ENCODE data around the gene DNAJC4. TPM values are rescaled to one million over a fixed set of nuclear protein-coding genes. Genes with fewer than 3 reads are reported as not detected.

Gene DNAJC4
- total RNA-seq, 1 experiment from 2014 or later: 57.1 TPM

GRCh38 chr11:64276653-64277431 lies 46.5 kb downstream of the DNAJC4 start:
- no peak for TF ChIP-seq EZH2 (IDR thresholded peaks at IDR 0.05; ENCODE audit: low read depth)
- TF ChIP-seq, protein P1, sequence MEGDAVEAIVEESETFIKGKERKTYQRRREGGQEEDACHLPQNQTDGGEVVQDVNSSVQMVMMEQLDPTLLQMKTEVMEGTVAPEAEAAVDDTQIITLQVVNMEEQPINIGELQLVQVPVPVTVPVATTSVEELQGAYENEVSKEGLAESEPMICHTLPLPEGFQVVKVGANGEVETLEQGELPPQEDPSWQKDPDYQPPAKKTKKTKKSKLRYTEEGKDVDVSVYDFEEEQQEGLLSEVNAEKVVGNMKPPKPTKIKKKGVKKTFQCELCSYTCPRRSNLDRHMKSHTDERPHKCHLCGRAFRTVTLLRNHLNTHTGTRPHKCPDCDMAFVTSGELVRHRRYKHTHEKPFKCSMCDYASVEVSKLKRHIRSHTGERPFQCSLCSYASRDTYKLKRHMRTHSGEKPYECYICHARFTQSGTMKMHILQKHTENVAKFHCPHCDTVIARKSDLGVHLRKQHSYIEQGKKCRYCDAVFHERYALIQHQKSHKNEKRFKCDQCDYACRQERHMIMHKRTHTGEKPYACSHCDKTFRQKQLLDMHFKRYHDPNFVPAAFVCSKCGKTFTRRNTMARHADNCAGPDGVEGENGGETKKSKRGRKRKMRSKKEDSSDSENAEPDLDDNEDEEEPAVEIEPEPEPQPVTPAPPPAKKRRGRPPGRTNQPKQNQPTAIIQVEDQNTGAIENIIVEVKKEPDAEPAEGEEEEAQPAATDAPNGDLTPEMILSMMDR (conservative IDR thresholded peaks at IDR 0.05): no peak
- peaks cover 21% of the 10 kb centered on the region for H3K79me2 ChIP-seq (ENCODE audit: low read depth)
- peak overlapping the region; percentile 41 for H3K4me2 ChIP-seq
- CTCF ChIA-PET: interaction anchor here (0.6 to 1.6 kb wide), 8 partner anchors 9 to 373 kb away, joined by 3 to 14 read pairs (median 8); partner anchors contain the start of gene PRDX5
- H3K36me3 ChIP-seq (ENCODE audit: low read depth): no peaks in the 10 kb centered on the region
- H2AFZ ChIP-seq: no peak overlapping the region
- H3K4me3 ChIP-seq: no peak overlapping the region
- no TSS peak for BruUV-seq (replicated peaks)
- intact Hi-C loops (cut with micrococcal nuclease; ENCODE audit: unreplicated experiment): loop anchor here (2.0 kb wide), 3 partner anchors 42 to 82 kb away; partner anchors contain the start of genes RPS6KA4 and VEGFB
- no peaks in the 10 kb centered on the region for H3K27me3 ChIP-seq (ENCODE audit: insufficient read depth, low read depth)
- POLR2A ChIA-PET (ENCODE audit: unreplicated experiment): interaction anchor here (0.6 to 1.0 kb wide), 3 partner anchors 26 to 78 kb away, joined by 3 to 7 read pairs (median 4); partner anchors contain the start of genes PRDX5 and TRMT112
- no peaks in the 10 kb centered on the region for H4K20me1 ChIP-seq (ENCODE audit: insufficient read depth)
- no peaks in the 10 kb centered on the region for H3K9me2 ChIP-seq (ENCODE audit: insufficient read depth)
- peaks cover 28% of the 10 kb centered on the region for H3K4me1 ChIP-seq (replicated peaks; ENCODE audit: insufficient read depth)
- DNase-seq: peak; percentile 85 to 97
- peak overlapping the region; percentile 41 for H3K27ac ChIP-seq
- H3K9me3 ChIP-seq (ENCODE audit: insufficient read depth, low read depth): no peaks in the 10 kb centered on the region
- H3F3A ChIP-seq (ENCODE audit: insufficient read depth, low read depth): peaks cover 43% of the 10 kb centered on the region

DNA sequence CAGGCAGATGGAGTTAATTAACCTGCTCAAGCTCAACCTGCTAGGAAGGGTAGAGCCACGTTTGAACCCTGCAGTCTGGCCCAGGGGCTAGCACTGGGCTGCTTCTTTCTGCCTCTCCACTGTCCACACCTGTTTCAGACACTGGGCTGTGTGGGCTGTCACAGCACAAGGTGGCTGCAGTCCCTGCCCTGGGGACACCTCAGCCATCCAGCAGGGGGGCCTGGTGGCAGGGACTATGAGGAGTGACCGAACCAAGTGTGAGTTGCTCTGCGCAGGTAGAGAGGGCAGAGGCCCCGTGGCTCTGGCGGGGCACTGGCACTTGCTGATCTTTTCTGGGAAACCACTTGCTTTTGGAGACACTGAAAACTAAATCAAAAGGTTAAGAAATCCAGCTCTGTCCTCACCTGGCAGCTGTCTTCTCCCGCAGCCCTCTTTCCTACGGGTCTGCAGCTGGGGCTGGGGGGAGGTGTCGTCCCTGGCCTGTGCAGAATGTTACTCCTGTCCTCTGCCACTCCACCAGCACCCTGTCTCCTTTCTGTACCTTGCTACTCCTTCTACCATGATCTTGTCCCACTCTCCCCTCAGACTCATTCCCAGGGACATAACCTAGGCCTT lies 48.3 kb downstream of the DNAJC4 start:
- no peaks in the 10 kb centered on the region for H3K9me3 ChIP-seq (ENCODE audit: insufficient read depth, low read depth)
- H3K79me2 ChIP-seq (ENCODE audit: low read depth): peaks cover 10% of the 10 kb centered on the region
- no peaks in the 10 kb centered on the region for H3K36me3 ChIP-seq (ENCODE audit: low read depth)
- H3K4me3 ChIP-seq: no peak overlapping the region
- DNase-seq: peak in 1 of 2 experiments; percentile 34
- H2AFZ ChIP-seq: no peak overlapping the region
- H4K20me1 ChIP-seq (ENCODE audit: insufficient read depth): no peaks in the 10 kb centered on the region
- H3K27me3 ChIP-seq (ENCODE audit: insufficient read depth, low read depth): no peaks in the 10 kb centered on the region
- H3K4me1 ChIP-seq (replicated peaks; ENCODE audit: insufficient read depth): peaks cover 23% of the 10 kb centered on the region
- intact Hi-C loops (cut with micrococcal nuclease; ENCODE audit: unreplicated experiment): no loop called here
- no peak overlapping the region for H3K4me2 ChIP-seq
- POLR2A ChIA-PET (ENCODE audit: unreplicated experiment): interaction anchor here (1.1 kb wide), 1 partner anchor 33 kb away, joined by 4 read pairs; no protein-coding TSS in a partner anchor
- TF ChIP-seq EZH2 (IDR thresholded peaks at IDR 0.05; ENCODE audit: low read depth): no peak
- TF ChIP-seq, protein P1 (conservative IDR thresholded peaks at IDR 0.05): no peak
- no peak overlapping the region for H3K27ac ChIP-seq
- CTCF ChIA-PET: interaction anchor here (1.9 kb wide), 1 partner anchor 77 kb away, joined by 4 read pairs; no protein-coding TSS in a partner anchor
- BruUV-seq (replicated peaks): no TSS peak
- H3F3A ChIP-seq (ENCODE audit: insufficient read depth, low read depth): peaks cover 39% of the 10 kb centered on the region
- no peaks in the 10 kb centered on the region for H3K9me2 ChIP-seq (ENCODE audit: insufficient read depth)

DNA sequence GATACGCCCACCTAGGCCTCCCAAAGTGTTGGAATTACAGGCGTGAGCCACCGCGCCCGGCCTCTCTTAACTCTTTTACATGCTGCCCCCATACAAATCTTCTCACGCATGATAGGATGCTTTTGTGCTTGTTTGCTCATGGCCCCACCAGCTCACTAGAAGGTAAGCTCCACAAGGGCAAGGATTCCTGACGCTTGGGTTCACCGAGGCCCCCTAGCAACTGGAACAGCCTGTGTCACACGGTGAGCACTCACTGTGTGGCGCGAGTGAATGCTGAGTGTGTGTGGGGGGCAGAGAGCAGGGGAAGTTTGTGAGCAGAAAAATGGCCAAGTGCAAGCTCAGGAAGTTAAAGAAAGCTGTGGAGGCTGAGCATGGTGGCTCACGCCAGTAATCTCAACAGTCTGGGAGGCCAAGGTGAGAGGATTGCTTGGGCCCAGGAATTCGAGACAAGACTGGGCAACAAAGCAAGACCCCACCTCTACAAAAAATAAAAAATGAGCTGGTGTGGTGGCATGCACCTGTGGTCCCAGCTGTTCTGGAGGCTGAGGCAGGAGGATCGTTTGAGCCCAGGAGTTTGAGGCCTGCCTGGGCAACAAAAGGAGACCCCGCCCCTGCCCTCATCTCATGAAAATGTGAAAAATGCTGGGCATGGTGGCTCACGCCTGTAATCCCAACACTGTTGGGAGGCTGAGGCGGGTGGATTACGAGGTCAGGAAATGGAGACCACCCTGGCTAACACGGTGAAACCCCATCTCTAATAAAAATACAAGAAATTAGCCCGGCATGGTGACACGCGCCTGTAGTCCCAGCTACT lies 51.8 kb downstream of the DNAJC4 start:
- no peaks in the 10 kb centered on the region for H3K9me2 ChIP-seq (ENCODE audit: insufficient read depth)
- H3K4me3 ChIP-seq: no peak overlapping the region
- peaks cover 15% of the 10 kb centered on the region; the same call in 1 of the 2 replicates for H3K79me2 ChIP-seq (ENCODE audit: low read depth)
- H2AFZ ChIP-seq: no peak overlapping the region
- no peaks in the 10 kb centered on the region for H3K9me3 ChIP-seq (ENCODE audit: insufficient read depth, low read depth)
- H3K27ac ChIP-seq: no peak overlapping the region
- H3K4me1 ChIP-seq (replicated peaks; ENCODE audit: insufficient read depth): peaks cover 23% of the 10 kb centered on the region
- no peak for TF ChIP-seq EZH2 (IDR thresholded peaks at IDR 0.05; ENCODE audit: low read depth)
- TF ChIP-seq, protein P1 (conservative IDR thresholded peaks at IDR 0.05): no peak
- intact Hi-C loops (cut with micrococcal nuclease; ENCODE audit: unreplicated experiment): no loop called here
- peak in 1 of 2 experiments; percentile 21 for DNase-seq
- POLR2A ChIA-PET (ENCODE audit: unreplicated experiment): interaction anchor here (0.6 kb wide), 1 partner anchor 30 kb away, joined by 7 read pairs; no protein-coding TSS in a partner anchor
- no peaks in the 10 kb centered on the region for H4K20me1 ChIP-seq (ENCODE audit: insufficient read depth)
- H3K27me3 ChIP-seq (ENCODE audit: insufficient read depth, low read depth): no peaks in the 10 kb centered on the region
- BruUV-seq (replicated peaks): no TSS peak
- peaks cover 26% of the 10 kb centered on the region; the same call in 1 of the 2 replicates for H3F3A ChIP-seq (ENCODE audit: insufficient read depth, low read depth)
- H3K4me2 ChIP-seq: no peak overlapping the region
- CTCF ChIA-PET: interaction anchor here (0.6 to 0.7 kb wide), 2 partner anchors 75 to 96 kb away, joined by 3 to 7 read pairs; partner anchors contain the start of gene STIP1
- no peaks in the 10 kb centered on the region for H3K36me3 ChIP-seq (ENCODE audit: low read depth)

All from PC-9 (cell line).